ENCODE measurements around the gene TMEM135. TPM values are rescaled to one million over a fixed set of nuclear protein-coding genes. Genes with fewer than 3 reads are reported as not detected.
A peak's percentile ranks its signal among the peaks of the same experiment; 100 is the strongest.

Gene TMEM135
- total RNA-seq, 2 donors from 2014 or later: 111 to 113 TPM

DNA sequence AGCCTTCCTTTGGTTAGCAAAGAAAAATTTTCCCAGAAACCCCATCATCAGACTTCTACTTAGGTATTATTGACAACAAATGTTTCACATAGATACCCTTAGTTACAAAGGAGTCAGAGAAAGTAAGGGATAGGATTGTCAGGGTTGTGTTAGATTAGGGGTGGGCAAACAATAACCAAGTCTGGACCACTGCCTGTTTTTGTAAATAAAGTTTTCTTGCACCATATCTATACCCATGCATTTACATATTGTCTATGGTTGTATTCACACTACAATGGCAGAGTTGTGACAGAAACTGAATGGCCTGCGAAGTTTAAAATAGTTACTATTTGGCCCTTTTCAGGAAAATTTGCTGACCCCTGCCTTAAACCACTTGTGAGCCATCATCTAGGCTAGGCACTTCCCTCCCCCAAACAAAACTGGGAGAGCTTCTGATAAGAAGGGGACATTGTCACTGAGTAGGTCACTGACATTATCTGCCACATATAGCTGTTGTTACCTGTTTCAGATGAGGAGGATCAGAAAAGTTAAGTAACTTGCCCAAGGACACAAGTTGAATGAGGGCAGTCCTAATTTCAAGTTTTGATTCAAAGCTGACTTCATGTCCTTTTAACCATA lies 40.7 kb upstream of the TMEM135 start:
- peaks cover 11% of the 10 kb centered on the region for H3K4me1 ChIP-seq (ENCODE audit: control insufficient read depth, insufficient read depth, low read length)
- TF ChIP-seq, protein P1, sequence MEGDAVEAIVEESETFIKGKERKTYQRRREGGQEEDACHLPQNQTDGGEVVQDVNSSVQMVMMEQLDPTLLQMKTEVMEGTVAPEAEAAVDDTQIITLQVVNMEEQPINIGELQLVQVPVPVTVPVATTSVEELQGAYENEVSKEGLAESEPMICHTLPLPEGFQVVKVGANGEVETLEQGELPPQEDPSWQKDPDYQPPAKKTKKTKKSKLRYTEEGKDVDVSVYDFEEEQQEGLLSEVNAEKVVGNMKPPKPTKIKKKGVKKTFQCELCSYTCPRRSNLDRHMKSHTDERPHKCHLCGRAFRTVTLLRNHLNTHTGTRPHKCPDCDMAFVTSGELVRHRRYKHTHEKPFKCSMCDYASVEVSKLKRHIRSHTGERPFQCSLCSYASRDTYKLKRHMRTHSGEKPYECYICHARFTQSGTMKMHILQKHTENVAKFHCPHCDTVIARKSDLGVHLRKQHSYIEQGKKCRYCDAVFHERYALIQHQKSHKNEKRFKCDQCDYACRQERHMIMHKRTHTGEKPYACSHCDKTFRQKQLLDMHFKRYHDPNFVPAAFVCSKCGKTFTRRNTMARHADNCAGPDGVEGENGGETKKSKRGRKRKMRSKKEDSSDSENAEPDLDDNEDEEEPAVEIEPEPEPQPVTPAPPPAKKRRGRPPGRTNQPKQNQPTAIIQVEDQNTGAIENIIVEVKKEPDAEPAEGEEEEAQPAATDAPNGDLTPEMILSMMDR (conservative IDR thresholded peaks at IDR 0.05): no peak
- H3K27ac Mint-ChIP-seq: peak overlapping the region; percentile 96
- H3K27me3 Mint-ChIP-seq (ENCODE audit: insufficient read depth): no peaks in the 10 kb centered on the region
- WGBS, 2 experiments (ENCODE audit: insufficient coverage in 1 of 2, insufficient read length in 1 of 2): 43 to 45% methylated on average over 1 of the region's 1 CpG
- peak overlapping the region; percentile 42 for H3K4me3 ChIP-seq (ENCODE audit: low read length)
- H3K36me3 ChIP-seq (ENCODE audit: control insufficient read depth, insufficient read depth, low read length): no peaks in the 10 kb centered on the region
- no peaks in the 10 kb centered on the region for H3K36me3 Mint-ChIP-seq (ENCODE audit: low read depth)
- H3K4me3 Mint-ChIP-seq: peak overlapping the region; percentile 20
- H3K27ac ChIP-seq (ENCODE audit: low read depth, low read length): peak overlapping the region; percentile 54
- H3K9me3 ChIP-seq (ENCODE audit: control insufficient read depth, low read length): no peaks in the 10 kb centered on the region
- no peaks in the 10 kb centered on the region for H3K9me3 Mint-ChIP-seq
- H3K4me1 Mint-ChIP-seq: peaks cover 41% of the 10 kb centered on the region
- H3K9ac ChIP-seq (ENCODE audit: extremely low read depth, low read length, poor library complexity, severe bottlenecking): peak overlapping the region; percentile 41
- DNase-seq: peak; percentile 64
- no peaks in the 10 kb centered on the region for H3K27me3 ChIP-seq (ENCODE audit: control insufficient read depth, insufficient read depth, low read length, poor library complexity, severe bottlenecking)

DNA sequence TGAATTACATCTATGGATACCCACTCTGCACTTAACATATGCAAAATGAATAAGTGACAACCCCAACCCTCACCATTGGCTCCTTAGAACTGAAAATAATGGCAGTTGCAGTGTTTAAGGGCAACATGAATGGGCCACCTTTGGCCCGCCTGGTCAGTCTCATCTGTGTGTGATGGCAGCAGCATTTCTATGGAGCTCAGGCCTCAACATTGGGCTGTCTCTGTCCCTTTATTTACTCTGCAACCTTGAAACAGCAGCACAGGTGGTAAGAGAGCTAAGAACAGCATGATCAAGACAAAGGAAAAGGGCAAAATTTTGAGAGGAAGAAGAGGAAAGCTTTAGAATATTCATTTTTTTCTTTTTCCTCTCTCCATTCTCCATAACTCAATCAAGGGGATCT lies 38.3 kb upstream of the TMEM135 start:
- peak overlapping the region; percentile 64 for H3K9ac ChIP-seq (ENCODE audit: extremely low read depth, low read length, poor library complexity, severe bottlenecking)
- H3K4me1 ChIP-seq (ENCODE audit: control insufficient read depth, insufficient read depth, low read length): peaks cover 9% of the 10 kb centered on the region
- TF ChIP-seq, protein P1 (conservative IDR thresholded peaks at IDR 0.05): no peak

DNA sequence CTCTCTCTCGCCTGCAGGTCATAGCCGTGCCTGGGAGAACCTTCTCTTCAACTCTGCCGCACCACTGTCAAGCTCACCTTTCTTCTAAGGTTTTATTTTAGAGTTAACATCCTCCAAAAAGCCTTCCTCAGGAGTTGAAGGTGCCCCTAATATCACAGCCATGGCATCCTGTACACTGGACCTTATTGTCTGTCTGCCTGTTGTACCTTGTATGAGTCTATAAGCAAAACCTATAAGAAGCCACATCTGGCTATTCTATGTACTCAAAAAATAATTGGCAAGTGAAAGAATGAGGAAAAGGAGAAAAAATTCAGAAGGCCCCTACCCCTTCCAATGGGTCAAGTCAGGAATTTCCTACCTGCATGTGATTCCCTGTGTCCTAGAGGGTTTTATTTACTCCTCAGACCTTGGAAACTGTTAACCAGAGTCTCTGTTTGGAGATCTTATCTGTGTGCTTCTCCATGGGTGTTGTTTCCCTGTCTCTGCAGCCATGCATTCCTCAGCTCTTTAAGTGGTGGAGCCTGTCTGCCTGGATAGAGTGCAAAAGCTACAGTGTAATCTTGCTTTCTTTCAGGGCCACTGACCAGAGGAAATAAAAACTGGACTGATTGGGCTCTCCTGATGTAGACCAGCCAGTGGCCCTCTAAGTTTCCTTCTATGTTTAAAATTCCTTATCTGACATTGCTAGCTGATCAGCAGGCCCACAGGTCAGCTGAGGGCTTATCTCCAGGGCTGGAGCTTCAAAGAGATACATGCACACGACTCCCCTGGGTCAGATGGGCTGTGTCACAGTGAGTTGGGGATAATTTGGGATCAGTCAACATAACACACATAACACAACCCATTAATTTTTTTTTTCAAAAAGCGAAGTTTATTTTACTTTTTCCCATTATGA lies 37.6 kb upstream of the TMEM135 start:
- peak overlapping the region; percentile 46 for H3K4me3 ChIP-seq (ENCODE audit: low read length)
- TF ChIP-seq, protein P1 (conservative IDR thresholded peaks at IDR 0.05): no peak
- Mint-ChIP-seq H3K4me1 (peaks cover 31% of the 10 kb centered on the region), H3K9me3 (no peaks in the 10 kb centered on the region), H3K27ac (peak overlapping the region; percentile 95), H3K4me3 (peak overlapping the region; percentile 14), H3K27me3 (ENCODE audit: insufficient read depth) (no peaks in the 10 kb centered on the region), H3K36me3 (ENCODE audit: low read depth) (no peaks in the 10 kb centered on the region)
- peak overlapping the region; percentile 39 for H3K27ac ChIP-seq (ENCODE audit: low read depth, low read length)
- no peaks in the 10 kb centered on the region for H3K27me3 ChIP-seq (ENCODE audit: control insufficient read depth, insufficient read depth, low read length, poor library complexity, severe bottlenecking)
- DNase-seq: peak; percentile 83
- H3K9me3 ChIP-seq (ENCODE audit: control insufficient read depth, low read length): no peaks in the 10 kb centered on the region
- H3K4me1 ChIP-seq (ENCODE audit: control insufficient read depth, insufficient read depth, low read length): peaks cover 9% of the 10 kb centered on the region
- 38 to 50% methylated on average over 2 to 4 of the region's 5 CpGs for WGBS, 2 experiments (ENCODE audit: insufficient coverage in 1 of 2, insufficient read length in 1 of 2)
- H3K36me3 ChIP-seq (ENCODE audit: control insufficient read depth, insufficient read depth, low read length): no peaks in the 10 kb centered on the region
- H3K9ac ChIP-seq (ENCODE audit: extremely low read depth, low read length, poor library complexity, severe bottlenecking): peak overlapping the region; percentile 64

More for the DNA sequence above, 38.3 kb upstream of the TMEM135 start:
- DNase-seq: peak; percentile 45
- no peaks in the 10 kb centered on the region for H3K27me3 ChIP-seq (ENCODE audit: control insufficient read depth, insufficient read depth, low read length, poor library complexity, severe bottlenecking)
- no peaks in the 10 kb centered on the region for H3K36me3 ChIP-seq (ENCODE audit: control insufficient read depth, insufficient read depth, low read length)
- 75 to 82% methylated on average over 1 of the region's 1 CpG for WGBS, 2 experiments (ENCODE audit: insufficient coverage in 1 of 2, insufficient read length in 1 of 2)
- no peaks in the 10 kb centered on the region for H3K27me3 Mint-ChIP-seq (ENCODE audit: insufficient read depth)
- no peak overlapping the region for H3K4me3 Mint-ChIP-seq
- H3K27ac ChIP-seq (ENCODE audit: low read depth, low read length): peak overlapping the region; percentile 13
- no peaks in the 10 kb centered on the region for H3K36me3 Mint-ChIP-seq (ENCODE audit: low read depth)
- peak overlapping the region; percentile 95 for H3K27ac Mint-ChIP-seq
- peak overlapping the region; percentile 46 for H3K4me3 ChIP-seq (ENCODE audit: low read length)
- peaks cover 29% of the 10 kb centered on the region for H3K4me1 Mint-ChIP-seq
- H3K9me3 Mint-ChIP-seq: no peaks in the 10 kb centered on the region
- no peaks in the 10 kb centered on the region for H3K9me3 ChIP-seq (ENCODE audit: control insufficient read depth, low read length)

Measured in endodermal cell (in vitro differentiated cells).